GM19238 (cell line): ENCODE data around the gene FAM151A.

Experiments
- DNase-seq: peaks from one replicate; pipeline ENCODE4 v3.0.0; 2011; ENCODE audit warnings: low spot score; ENCODE audit not compliant: insufficient read length

Gene FAM151A

GRCh38 chr1:54581621-54582035 lies 41.7 kb downstream of the FAM151A start:
- no peak for DNase-seq

- no peak for DNase-seq
Observed at GRCh38 chr1:54580856-54581550, 42.3 kb downstream of the FAM151A start.

GRCh38 chr1:54579337-54579781 lies 44.0 kb downstream of the FAM151A start:
- no peak for DNase-seq

GRCh38 chr1:54577612-54578011 lies 45.7 kb downstream of the FAM151A start:
- DNase-seq: no peak

- no peak for DNase-seq
Observed at GRCh38 chr1:54575605-54576290, 47.6 kb downstream of the FAM151A start.

- no peak for DNase-seq
Observed at GRCh38 chr1:54575161-54575560, 48.2 kb downstream of the FAM151A start.

GRCh38 chr1:54574158-54574778 lies 49.1 kb downstream of the FAM151A start:
- DNase-seq: no peak

GRCh38 chr1:54572542-54572850 lies 50.8 kb downstream of the FAM151A start:
- DNase-seq: no peak

GRCh38 chr1:54571803-54572541 lies 51.4 kb downstream of the FAM151A start:
- no peak for DNase-seq

- DNase-seq: no peak
Observed at GRCh38 chr1:54571326-54571725, 52.0 kb downstream of the FAM151A start.

- DNase-seq: no peak
Observed at GRCh38 chr1:54570161-54570560, 53.2 kb downstream of the FAM151A start.

GRCh38 chr1:54569339-54569738 lies 54.0 kb downstream of the FAM151A start:
- no peak for DNase-seq

- no peak for DNase-seq
Observed at GRCh38 chr1:54567961-54568360, 55.4 kb downstream of the FAM151A start.

GRCh38 chr1:54566438-54567141 lies 56.7 kb downstream of the FAM151A start:
- DNase-seq: no peak

GRCh38 chr1:54565113-54565501 lies 58.2 kb downstream of the FAM151A start:
- DNase-seq: no peak

- DNase-seq: no peak
Observed at GRCh38 chr1:54564312-54565112, 58.8 kb downstream of the FAM151A start.

GRCh38 chr1:54559771-54560231 lies 63.5 kb downstream of the FAM151A start:
- DNase-seq: no peak
